ENCODE data around the gene ATP6V0E1. TPM values are rescaled to one million over a fixed set of nuclear protein-coding genes. Genes with fewer than 3 reads are reported as not detected.

Gene ATP6V0E1
- total and polyA plus RNA-seq, 2 of the 4 experiments (the other 2 are of a cell fraction) = 258 to 277 TPM

- no peak overlapping the region for H3K18ac ChIP-seq (ENCODE audit: low read depth, low read length)
- H3K4me1 ChIP-seq (ENCODE audit: control insufficient read depth, insufficient read depth, low read length) = peaks cover 1% of the 10 kb centered on the region; the same call in 1 of the 2 replicates
- DNase-seq (no peak), ATAC-seq (ENCODE audit: low read depth) (no peak)
- no TSS peak for BruUV-seq (replicated peaks)
- H2BK120ac ChIP-seq (ENCODE audit: low read depth, low read length) = no peak overlapping the region
- H4K91ac ChIP-seq (ENCODE audit: insufficient read depth, low read depth, low read length) = no peak overlapping the region
- no CpG with 5 or more reads among the region's 3 CpGs for WGBS, 2 experiments (ENCODE audit: extremely low coverage in 2 of 2, insufficient read length in 1 of 2)
- H3K27me3 ChIP-seq (ENCODE audit: control insufficient read depth, insufficient read depth, low read length) = no peaks in the 10 kb centered on the region
- no peak overlapping the region for H3K23ac ChIP-seq (ENCODE audit: low read depth, low read length)
- H2BK5ac ChIP-seq (ENCODE audit: low read depth, low read length, poor library complexity, severe bottlenecking) = no peak overlapping the region
- H3K27ac ChIP-seq (ENCODE audit: insufficient read depth, low read length) = no peak overlapping the region
- no peaks in the 10 kb centered on the region for H4K20me1 ChIP-seq (ENCODE audit: insufficient read depth, low read length)
- H3K79me1 ChIP-seq (ENCODE audit: low read depth in 1 of 2, low read length in 2 of 2) = 0 out of 4 replicates have a peak, but pooled peaks cover 0 to 2% of the 10 kb centered on the region in 2 experiments
- H3K56ac ChIP-seq (ENCODE audit: extremely low read depth, insufficient read depth, low read length) = no peak overlapping the region
- intact Hi-C loops (cut with micrococcal nuclease) (no loop called here), dilution Hi-C loops (cut with HindIII; ENCODE audit: low sequenced_read_pairs, unreplicated experiment) (no loop called here), in situ Hi-C loops (cut with MboI; ENCODE audit: low sequenced_read_pairs) (no loop called here)
- H3K14ac ChIP-seq (replicated peaks; ENCODE audit: low read depth, low read length) = no peak overlapping the region
- H2AK5ac ChIP-seq (ENCODE audit: low read depth, low read length) = no peak overlapping the region
- no peak overlapping the region for H4K8ac ChIP-seq (ENCODE audit: low read depth in 2 of 2, low read length in 2 of 2)
- H2AK9ac ChIP-seq (replicated peaks; ENCODE audit: low read depth, low read length, poor library complexity) = no peak overlapping the region
- no peak for TF ChIP-seq SMC3 (IDR thresholded peaks at IDR 0.05; ENCODE audit: low read depth, low read length)
- H3K4ac ChIP-seq (ENCODE audit: low read depth, low read length) = no peak overlapping the region
- peaks cover 10% of the 10 kb centered on the region for H3K36me3 ChIP-seq (ENCODE audit: control insufficient read depth, insufficient read depth, low read length)
- H2BK15ac ChIP-seq (ENCODE audit: low read depth, low read length) = no peak overlapping the region
- no peak overlapping the region for H2AFZ ChIP-seq (replicated peaks; ENCODE audit: low read length, poor library complexity)
- no peak overlapping the region for H3K4me3 ChIP-seq (ENCODE audit: insufficient read depth, low read depth, low read length)
- no peak overlapping the region for H3K9ac ChIP-seq (ENCODE audit: low read depth, low read length)
- H2BK20ac ChIP-seq (ENCODE audit: low read depth, low read length) = no peak overlapping the region
- H3K4me2 ChIP-seq (ENCODE audit: low read depth, low read length) = no peak overlapping the region
- ChIA-PET POLR2A (ENCODE audit: unreplicated experiment) (no interaction called here), CTCF (no interaction called here)
- no peaks in the 10 kb centered on the region; the same call in 1 of the 2 replicates for H3K9me1 ChIP-seq (ENCODE audit: insufficient read depth, low read length)
- no peaks in the 10 kb centered on the region for H3K9me3 ChIP-seq (ENCODE audit: control insufficient read depth, insufficient read depth, low read length)
- no peak overlapping the region for H4K5ac ChIP-seq (ENCODE audit: low read depth, low read length)
Measured at GRCh38 chr5:172971482-172971881, 12.1 kb upstream of the ATP6V0E1 start.
